Keratinocyte (primary cell): ENCODE measurements around the gene URGCP. TPM values are rescaled to one million over a fixed set of nuclear protein-coding genes. Genes with fewer than 3 reads are reported as not detected.

ENCODE experiments used
- DNase-seq: peaks from one replicate; pipeline ENCODE4 v3.0.0-alpha.2; 2011; ENCODE audit warnings: low read depth, missing footprints, low spot score
- FAIRE-seq: peaks from 2 replicates; lab custom pipeline; 2011; peaks lifted over from hg19 to GRCh38; lab: Jason Lieb, UNC
- H2AFZ ChIP-seq: 2 replicates; pipeline ENCODE4 v1.6.0; 2012; ENCODE audit warnings: low read length, control low read depth, inconsistent platforms; ENCODE audit not compliant: control insufficient read depth
- H3K27ac ChIP-seq: 2 replicates; pipeline ENCODE4 v1.5.1; 2011; ENCODE audit warnings: low read length; ENCODE audit not compliant: control insufficient read depth, insufficient read depth
- H3K27me3 ChIP-seq: 3 replicates; pipeline ENCODE4 v1.6.0; 2011; ENCODE audit warnings: low read length; ENCODE audit not compliant: control insufficient read depth, insufficient read depth; ENCODE audit errors: extremely low read depth
- H3K36me3 ChIP-seq, 2 experiments: 2 replicates in 1 of 2; 3 replicates in 1 of 2; pipeline ENCODE4 v1.5.1; 2011; ENCODE audit warnings: low read length in 2 of 2, mild to moderate bottlenecking in 1 of 2; ENCODE audit not compliant: control insufficient read depth in 2 of 2, insufficient read depth in 2 of 2; ENCODE audit errors: extremely low read depth in 1 of 2
- H3K4me1 ChIP-seq: 3 replicates; pipeline ENCODE4 v1.5.1; 2011; ENCODE audit warnings: low read length; ENCODE audit not compliant: control insufficient read depth, insufficient read depth; ENCODE audit errors: extremely low read depth
- H3K4me2 ChIP-seq: 3 replicates; pipeline ENCODE4 v1.6.0; 2011; ENCODE audit warnings: low read depth, low read length; ENCODE audit not compliant: control insufficient read depth, insufficient read depth; ENCODE audit errors: extremely low read depth
- H3K4me3 ChIP-seq, 3 experiments: fragments of 200-600 bp in 1 of 3; sonication (generic) in 1 of 3; 2 replicates in 2 of 3; 3 replicates in 1 of 3; pipeline ENCODE4 v1.5.1; 2011 to 2016; ENCODE audit warnings: low read length in 3 of 3, mild to moderate bottlenecking in 3 of 3, control low read depth in 2 of 3, inconsistent platforms in 1 of 3, low read depth in 1 of 3, mixed read lengths in 1 of 3, mixed run types in 1 of 3, moderate library complexity in 1 of 3; ENCODE audit not compliant: control insufficient read depth in 2 of 3, insufficient read depth in 2 of 3; ENCODE audit errors: extremely low read depth in 1 of 3
- H3K79me2 ChIP-seq: 2 replicates; pipeline ENCODE4 v1.6.0; 2012; ENCODE audit warnings: low read length; ENCODE audit not compliant: control insufficient read depth, insufficient read depth
- H3K9ac ChIP-seq: 3 replicates; pipeline ENCODE4 v1.6.0; 2011; ENCODE audit warnings: low read length; ENCODE audit not compliant: control insufficient read depth, insufficient read depth; ENCODE audit errors: extremely low read depth
- H3K9me1 ChIP-seq: 3 replicates; pipeline ENCODE4 v1.6.0; 2011; ENCODE audit warnings: low read length; ENCODE audit not compliant: control insufficient read depth, insufficient read depth; ENCODE audit errors: extremely low read depth
- H3K9me3 ChIP-seq: 2 replicates; pipeline ENCODE4 v1.5.1; 2012; ENCODE audit warnings: low read depth, low read length; ENCODE audit not compliant: control insufficient read depth
- H4K20me1 ChIP-seq: 3 replicates; pipeline ENCODE4 v1.6.0; 2011; ENCODE audit warnings: low read length; ENCODE audit not compliant: control insufficient read depth, insufficient read depth; ENCODE audit errors: extremely low read depth
- EZH2 ChIP-seq: IDR thresholded peaks from one replicate; pipeline ENCODE4 v1.6.1; 2012; ENCODE audit warnings: inconsistent platforms, mild to moderate bottlenecking, low read length, moderate library complexity
- dilution Hi-C: fragments of 300-500 bp; cut with MboI; formaldehyde crosslinking; loops from one replicate; pipeline ENCODE4 v1.7.0; 2020; ENCODE audit warnings: low sequenced_read_pairs; ENCODE audit not compliant: extremely low pct_ligation_motif_present
- polyA plus RNA-seq, 5 experiments: library from polyadenylated mRNA; depleted of rRNA in 3 of 5; stranded (reverse) in 3 of 5; stranded (forward) in 1 of 5; unstranded in 1 of 5; fragments of >200 nt; gene quantifications; 1 replicate in 1 of 5; 2 replicates in 3 of 5; 3 replicates in 1 of 5; pipeline versions ENCODE4 v1.2.1 to v1.2.3, GENCODE V29; 2011 to 2012; ENCODE audit warnings: missing spikeins in 2 of 5, low read depth in 1 of 5, low replicate concordance in 1 of 5
- TF ChIP-seq, protein P1 (sequence below), 3 experiments: IDR thresholded peaks in 1 of 3; conservative IDR thresholded peaks in 1 of 3; optimal IDR thresholded peaks in 1 of 3; 2 replicates in 2 of 3; 3 replicates in 1 of 3; pipeline versions ENCODE3 to v1.5.1; 2011; ENCODE audit warnings: low read length in 3 of 3, mild to moderate bottlenecking in 3 of 3, moderate library complexity in 2 of 3, control low read depth in 1 of 3, inconsistent platforms in 1 of 3; ENCODE audit not compliant: insufficient read depth in 2 of 3; ENCODE audit errors: extremely low read depth in 1 of 3

The URGCP gene
- polyA plus RNA-seq, 1 donor (not counting 4 experiments of a cell fraction or from before 2014, with no cell fraction given): 27.6 TPM

GRCh38 chr7:43914795-43915194, 8.4 kb upstream of the URGCP start:
- Histone ChIP-seq H4K20me1 (no peaks in the 10 kb centered on the region), H3K27me3 (no peaks in the 10 kb centered on the region), H3K9me3 (no peaks in the 10 kb centered on the region), H3K27ac (no peak overlapping the region), H3K4me3 (no peak overlapping the region), H3K4me1 (no peaks in the 10 kb centered on the region), H3K9me1 (no peaks in the 10 kb centered on the region), H3K36me3 (peaks cover 0 to 3% of the 10 kb centered on the region in 2 experiments), H3K4me2 (no peak overlapping the region), H3K79me2 (no peaks in the 10 kb centered on the region), H2AFZ (no peak overlapping the region), H3K9ac (no peak overlapping the region)
- dilution Hi-C loops: no loop called here
- TF ChIP-seq, protein P1, sequence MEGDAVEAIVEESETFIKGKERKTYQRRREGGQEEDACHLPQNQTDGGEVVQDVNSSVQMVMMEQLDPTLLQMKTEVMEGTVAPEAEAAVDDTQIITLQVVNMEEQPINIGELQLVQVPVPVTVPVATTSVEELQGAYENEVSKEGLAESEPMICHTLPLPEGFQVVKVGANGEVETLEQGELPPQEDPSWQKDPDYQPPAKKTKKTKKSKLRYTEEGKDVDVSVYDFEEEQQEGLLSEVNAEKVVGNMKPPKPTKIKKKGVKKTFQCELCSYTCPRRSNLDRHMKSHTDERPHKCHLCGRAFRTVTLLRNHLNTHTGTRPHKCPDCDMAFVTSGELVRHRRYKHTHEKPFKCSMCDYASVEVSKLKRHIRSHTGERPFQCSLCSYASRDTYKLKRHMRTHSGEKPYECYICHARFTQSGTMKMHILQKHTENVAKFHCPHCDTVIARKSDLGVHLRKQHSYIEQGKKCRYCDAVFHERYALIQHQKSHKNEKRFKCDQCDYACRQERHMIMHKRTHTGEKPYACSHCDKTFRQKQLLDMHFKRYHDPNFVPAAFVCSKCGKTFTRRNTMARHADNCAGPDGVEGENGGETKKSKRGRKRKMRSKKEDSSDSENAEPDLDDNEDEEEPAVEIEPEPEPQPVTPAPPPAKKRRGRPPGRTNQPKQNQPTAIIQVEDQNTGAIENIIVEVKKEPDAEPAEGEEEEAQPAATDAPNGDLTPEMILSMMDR (optimal IDR thresholded peaks at IDR 0.05 in 1 of 3, IDR thresholded peaks at IDR 0.05 in 1 of 3, conservative IDR thresholded peaks at IDR 0.05 in 1 of 3; ENCODE audit: extremely low read depth in 1 of 3, insufficient read depth in 2 of 3, low read length in 3 of 3): no peak
- TF ChIP-seq EZH2: no peak
- DNase-seq (no peak), FAIRE-seq (no peak)

DNA sequence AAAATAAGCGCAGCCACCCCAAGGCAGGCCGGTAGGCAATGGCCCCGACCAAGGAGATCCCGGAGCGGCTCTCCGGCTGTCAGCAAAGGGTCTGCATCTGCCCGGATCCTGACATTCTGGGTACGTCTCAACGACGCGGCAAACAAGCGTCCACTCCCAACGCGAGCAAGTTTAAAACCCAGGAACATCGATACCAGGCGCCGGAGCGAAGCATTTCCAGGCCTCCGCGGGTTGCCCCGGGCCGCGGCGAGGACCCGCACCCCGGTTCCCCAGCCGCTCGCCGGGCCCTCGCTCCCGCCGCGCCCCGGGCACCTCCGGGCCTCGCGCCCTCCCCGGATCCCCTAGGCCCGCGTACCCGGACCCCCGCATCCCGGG, 453 bp downstream of the URGCP start:
- H3K79me2 ChIP-seq: peaks cover 49% of the 10 kb centered on the region
- H3K9me1 ChIP-seq: peaks cover 4% of the 10 kb centered on the region
- peak overlapping the region; percentile 61 for H2AFZ ChIP-seq
- peaks cover 1 to 6% of the 10 kb centered on the region in 2 experiments for H3K36me3 ChIP-seq
- peaks cover 8% of the 10 kb centered on the region for H4K20me1 ChIP-seq
- no peaks in the 10 kb centered on the region for H3K9me3 ChIP-seq
- peak overlapping the region; percentile 87 for H3K9ac ChIP-seq
- DNase-seq (no peak), FAIRE-seq (no peak)
- H3K27me3 ChIP-seq: no peaks in the 10 kb centered on the region
- dilution Hi-C loops: no loop called here
- peak overlapping the region; percentile 67 to 87 (median 85) for H3K4me3 ChIP-seq
- TF ChIP-seq, protein P1 (optimal IDR thresholded peaks at IDR 0.05 in 1 of 3, IDR thresholded peaks at IDR 0.05 in 1 of 3, conservative IDR thresholded peaks at IDR 0.05 in 1 of 3; ENCODE audit: extremely low read depth in 1 of 3, insufficient read depth in 2 of 3, low read length in 3 of 3): no peak
- TF ChIP-seq EZH2: no peak
- H3K4me2 ChIP-seq: peak overlapping the region; percentile 98
- H3K27ac ChIP-seq: peak overlapping the region; percentile 87
- H3K4me1 ChIP-seq: peaks cover 23% of the 10 kb centered on the region
